ENCODE data around the gene CYSTM1.
A peak's percentile ranks its signal among the peaks of the same experiment; 100 is the strongest.

Gene CYSTM1, protein sequence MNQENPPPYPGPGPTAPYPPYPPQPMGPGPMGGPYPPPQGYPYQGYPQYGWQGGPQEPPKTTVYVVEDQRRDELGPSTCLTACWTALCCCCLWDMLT

DNA sequence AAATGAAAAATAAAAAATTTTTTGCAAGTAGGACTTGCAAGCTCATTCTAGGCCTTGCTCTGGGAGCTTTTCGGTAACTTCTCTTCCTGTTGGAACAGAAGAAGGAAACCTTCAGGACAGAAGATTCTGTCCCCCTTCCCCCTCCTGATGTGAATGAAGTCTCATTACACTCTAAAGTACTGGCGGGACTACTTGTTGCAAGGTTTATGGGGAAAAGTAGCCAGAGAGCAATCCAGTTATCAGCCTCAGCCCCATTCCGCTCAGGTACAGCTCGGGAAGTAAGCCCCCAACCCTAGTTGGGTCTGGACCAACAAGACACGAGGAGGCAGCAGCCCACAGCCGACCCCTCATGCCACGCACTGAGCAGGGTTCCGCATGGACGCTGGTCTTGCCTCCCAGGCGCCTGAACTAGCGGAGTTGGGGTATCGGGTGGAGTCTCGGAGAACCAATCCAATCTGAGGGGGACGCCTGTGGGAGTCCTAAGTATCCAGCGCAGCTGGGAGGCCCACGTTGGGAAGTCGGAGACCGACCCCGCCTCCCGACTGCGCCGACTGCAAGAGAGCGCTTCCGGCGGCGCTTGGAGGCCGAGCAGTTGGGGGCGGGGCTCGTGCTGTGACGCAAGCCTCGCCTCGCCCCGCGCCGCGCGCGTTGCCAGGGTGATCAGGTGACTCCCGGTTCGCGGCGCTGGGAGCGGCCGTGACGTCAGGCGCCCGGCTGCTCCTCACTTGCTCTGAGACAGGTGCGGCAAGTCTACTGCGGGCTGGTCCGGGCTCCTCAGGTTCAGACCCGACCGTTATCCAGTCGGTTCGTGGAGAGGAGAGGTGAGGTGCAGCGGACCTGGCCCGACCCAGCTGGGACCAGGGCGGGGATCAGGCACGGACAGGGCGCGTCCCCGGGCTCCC, at the start of gene CYSTM1:
CYSTM1 (plus strand) TSS at position 724 of the 902 bp plus-strand sequence. CDS start 19,278 bp downstream, outside the sequence.
- DNase-seq, result peak; percentile 96

DNA sequence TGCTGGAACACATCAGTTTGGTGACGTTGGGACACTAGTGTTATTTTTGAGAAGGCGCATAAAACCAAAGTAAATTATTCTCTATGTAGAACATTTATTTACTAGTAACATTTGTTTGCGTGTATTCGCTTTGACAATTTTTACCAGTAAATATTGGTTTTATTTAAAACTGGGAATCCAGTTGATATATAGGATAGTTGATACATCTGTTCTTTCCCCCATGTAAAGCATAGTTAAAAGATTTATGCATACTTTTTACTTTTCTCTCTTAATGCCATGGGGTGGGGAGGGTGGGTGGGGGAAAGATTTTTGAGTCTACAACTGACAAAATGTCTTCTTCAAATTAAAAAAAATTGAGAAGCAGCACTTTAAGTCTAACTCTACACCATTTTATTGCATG, 49.4 kb upstream of the CYSTM1 start, which contains the start of gene IGIP:
IGIP (plus strand) TSS at position 301 of the 400 bp plus-strand sequence. CDS start 2,540 bp downstream, outside the sequence.
- no peak for DNase-seq

DNA sequence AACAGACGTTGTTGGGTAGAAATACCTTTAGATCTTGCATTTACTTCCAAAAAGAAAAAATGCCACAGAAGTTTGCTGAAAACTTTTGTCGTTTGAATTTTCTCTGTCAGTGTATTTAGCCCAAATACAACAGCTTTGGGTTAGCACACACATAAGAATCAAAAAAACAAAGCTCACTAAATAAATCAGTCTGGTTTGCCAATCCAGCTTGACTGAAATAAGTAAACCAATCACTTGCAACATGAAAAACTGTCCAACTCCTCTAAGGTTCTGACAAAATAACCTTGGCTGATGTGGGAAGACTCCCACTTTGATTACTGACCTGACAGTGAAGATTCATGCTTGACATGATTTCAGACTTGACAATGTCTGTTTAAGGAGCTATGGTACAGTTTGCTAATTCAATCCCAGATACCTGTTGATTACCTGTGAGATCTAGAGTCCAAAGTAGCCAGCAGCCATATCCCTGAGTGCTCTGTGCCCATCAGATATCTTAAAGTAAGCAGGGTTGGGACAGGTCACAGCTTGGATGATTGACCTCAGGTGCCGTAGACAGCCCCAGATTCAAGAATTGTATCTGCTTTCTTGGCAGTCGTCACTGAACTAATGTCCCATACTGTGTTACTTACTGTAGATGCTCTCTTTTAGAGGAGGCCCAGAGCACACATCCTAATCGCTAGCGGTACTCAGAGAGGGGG, 48.5 kb upstream of the CYSTM1 start:
- DNase-seq, result no peak

DNA sequence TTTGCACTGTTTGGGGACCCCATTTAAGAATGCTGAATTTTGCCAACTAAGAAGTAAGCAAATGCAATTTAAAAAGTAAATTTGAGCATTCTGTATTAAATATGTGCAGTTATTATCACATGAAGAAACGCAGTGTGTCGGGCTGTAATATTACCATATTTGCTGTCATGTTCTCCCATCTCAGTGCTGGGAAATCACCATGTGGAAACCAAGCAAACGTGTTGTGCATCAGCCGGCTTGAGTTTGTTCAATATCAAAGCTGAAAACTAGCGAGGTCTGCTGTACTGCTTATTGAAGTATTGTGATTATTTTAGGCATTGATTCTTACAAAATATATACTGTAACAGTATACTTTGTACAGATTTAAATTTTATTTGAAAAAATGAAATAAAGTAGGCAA, 46.6 kb upstream of the CYSTM1 start:
- DNase-seq, result no peak

DNA sequence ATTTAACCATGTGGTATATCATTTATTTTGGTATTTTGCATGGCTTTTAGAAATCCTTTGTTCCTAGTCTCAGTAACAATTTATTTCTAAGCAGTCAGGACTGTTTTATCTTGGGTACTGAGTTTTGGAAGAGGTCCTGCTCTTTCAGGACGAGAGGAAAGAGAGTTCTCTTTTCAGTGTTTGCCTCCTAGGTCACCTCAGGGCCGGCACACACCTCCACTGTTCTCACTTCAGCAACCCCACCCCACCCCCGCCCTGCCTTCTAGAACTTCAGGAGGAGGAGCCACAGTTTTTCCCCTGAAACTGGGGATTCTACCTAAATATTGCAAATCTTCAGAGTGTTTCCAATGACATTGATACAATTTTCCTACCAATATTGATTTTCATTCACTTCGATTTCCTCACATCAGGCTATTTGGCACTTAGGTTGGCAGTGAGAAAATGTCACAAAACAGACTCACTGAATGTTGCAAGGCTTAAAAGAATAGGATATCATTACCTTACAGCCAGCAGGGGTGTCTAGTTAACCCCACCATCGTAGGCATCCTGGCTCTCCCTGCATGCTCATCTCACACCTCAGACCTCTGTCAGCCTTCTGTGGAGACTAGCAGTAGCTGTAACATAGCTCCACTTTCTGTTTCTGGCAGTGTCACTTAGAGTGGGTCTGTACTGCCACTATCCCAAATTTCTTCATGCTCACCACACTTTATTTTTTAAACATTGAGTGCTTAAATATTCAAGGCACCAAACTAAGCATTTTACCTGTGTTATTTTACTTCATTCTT, 43.8 kb upstream of the CYSTM1 start:
- DNase-seq, result no peak

DNA sequence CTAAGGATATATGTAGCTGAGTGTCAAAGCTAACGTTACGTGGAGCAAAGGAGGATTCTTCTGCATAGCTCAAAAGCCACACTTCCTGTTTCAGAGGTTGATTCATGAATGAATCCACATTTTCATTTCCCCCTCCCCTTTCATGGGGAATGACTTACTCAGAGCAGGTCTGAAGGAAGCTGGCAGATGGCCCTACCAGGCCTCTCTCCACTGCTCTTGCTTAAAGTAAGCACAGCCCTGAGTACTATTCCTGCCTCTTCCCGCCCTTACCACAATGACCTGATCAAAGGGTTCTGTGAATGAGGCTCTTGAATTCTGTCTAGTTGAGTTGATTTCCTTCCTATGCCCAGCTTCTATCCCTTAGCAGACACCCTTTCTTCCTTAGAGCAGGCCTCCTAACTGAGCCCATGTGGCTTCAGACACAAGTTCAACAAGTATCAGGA, 43.0 kb upstream of the CYSTM1 start:
- DNase-seq, result no peak

DNA sequence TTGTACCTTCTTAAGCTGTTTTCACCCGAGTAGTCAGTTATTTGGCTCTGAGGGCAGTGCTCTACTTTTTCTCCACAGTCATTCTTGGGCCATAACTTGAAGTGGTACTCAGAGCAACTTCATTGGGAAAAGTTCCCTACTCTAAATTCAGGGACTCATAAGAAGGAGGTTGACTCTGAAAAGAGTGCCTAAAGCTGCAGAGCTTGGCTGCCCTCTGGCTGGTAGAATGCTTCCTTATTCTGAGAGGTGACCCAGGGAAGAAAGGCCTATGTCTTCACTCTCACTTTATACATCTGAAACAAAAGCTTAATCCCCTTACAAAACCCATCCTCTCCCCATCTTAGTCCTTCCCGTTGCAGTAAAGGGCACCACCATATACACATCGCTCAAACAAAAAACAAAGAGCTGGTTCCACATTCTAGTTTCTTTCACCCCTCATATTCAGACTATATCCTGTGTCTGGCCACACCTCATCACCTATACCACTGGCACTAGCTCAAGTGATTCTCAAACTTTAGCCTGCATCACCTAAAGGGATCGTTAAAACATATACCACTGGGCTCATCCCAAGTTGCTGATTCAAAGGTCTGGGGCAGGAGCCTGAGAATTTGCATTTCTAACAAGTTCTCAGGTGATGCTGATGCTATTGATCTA, 41.3 kb upstream of the CYSTM1 start:
- DNase-seq, result no peak

DNA sequence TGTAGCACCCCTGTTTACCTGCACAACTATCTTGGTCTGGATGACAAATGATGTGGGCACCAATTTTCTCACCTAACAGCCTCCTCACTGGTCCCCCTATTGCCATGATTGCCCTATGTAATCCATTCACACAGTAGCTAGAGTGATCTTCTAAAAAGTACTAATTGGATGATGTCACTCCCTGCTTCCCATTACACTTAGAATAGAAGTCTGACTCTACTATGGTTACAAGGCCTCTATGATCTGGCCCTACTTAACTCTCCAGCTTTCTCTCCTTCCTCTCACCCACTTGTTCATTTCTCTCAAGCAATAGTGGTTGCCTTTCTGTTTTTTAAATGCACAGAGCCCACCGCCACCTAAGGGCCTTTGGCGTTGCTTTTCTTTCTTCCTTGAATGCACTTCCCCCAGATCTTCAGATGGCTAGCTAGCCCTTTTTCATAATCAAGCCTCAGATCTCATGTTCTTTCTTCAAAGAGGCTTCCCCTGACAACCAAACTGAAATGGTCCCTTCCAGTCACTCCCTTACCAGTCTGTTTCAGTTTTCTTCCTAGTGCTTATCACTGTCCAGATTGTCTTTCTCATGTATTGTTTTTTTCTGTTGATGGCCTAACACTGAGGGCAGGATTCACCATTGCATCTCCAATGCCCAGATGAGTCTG, 40.6 kb upstream of the CYSTM1 start:
- DNase-seq, result no peak

DNA sequence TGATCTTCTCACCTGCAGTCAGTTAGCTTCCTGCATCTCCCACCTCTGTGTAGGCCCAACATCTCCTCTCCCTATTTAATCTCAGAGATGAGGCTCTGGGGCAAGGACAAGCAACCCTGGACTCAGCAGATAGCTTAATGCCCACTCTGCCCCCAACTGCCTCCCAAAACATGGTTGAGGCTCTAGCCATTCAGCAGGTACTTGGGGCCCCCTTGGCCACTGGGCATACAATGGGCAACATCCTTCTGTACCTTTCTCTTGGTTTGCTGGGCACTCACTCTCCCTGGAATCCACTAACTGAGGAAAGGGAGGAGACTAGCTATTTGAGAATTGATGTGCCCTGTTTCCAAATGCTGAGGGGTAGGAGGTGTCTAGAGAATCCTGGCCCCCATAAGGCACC, 39.9 kb upstream of the CYSTM1 start:
- no peak for DNase-seq

DNA sequence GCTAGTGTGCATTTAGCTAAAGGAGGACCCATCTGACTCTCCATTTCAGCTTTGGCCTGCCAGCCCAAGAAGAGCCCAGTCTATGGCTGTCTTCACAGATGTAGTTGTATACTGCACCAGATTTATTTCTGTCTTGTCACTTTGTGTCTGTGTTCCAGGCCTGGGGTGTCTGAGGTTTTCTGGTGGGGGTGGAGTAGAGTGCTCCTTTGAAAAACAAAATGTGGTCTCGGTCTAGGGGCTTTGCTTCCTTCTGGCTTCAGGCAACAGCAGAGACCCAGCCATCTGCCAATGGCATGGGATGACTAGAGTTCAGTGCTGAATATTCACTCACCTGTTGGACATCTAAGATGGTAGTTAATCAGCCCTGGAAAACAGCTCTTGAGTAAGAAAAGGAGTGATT, 38.4 kb upstream of the CYSTM1 start:
- DNase-seq, result no peak

DNA sequence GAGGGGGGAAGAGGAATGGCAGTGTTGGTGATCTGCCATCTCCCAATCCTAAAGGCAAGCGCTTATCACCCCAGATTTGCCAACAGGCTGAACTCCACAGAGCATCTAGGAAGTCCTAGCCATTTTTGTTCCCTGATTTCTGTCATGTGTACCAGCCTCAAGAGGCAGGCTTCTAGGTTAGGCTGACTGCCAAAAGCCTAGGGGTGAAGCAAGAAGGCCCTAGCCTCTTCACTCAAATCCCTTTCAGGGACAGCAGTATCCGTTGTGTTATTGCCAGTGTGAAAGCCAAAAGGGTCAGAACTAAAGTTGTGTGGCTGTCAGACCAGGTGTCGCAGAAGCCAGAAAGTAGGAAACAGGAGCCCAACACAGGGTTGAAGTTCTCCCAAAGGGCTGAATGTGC, 34.6 kb upstream of the CYSTM1 start:
- no peak for DNase-seq

DNA sequence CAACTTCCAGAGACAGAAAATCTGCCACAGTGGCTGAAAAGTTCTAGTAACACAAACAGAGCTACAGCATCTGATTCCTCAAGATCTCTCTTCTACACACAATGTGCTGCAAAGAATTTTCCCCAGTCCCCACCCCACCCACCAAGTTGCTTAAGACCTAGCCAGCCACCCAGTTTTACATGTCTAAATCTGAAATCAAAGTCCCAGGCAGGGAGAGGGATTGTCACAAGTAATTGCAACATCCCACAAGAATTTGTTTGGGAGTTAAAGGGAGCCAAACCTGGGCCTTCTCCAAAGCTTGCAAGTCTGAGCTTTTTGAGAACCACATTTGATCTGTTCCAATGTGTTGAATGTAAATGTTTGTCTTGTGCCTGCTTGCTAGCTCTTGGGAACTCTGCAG, 33.7 kb upstream of the CYSTM1 start:
- no peak for DNase-seq

DNA sequence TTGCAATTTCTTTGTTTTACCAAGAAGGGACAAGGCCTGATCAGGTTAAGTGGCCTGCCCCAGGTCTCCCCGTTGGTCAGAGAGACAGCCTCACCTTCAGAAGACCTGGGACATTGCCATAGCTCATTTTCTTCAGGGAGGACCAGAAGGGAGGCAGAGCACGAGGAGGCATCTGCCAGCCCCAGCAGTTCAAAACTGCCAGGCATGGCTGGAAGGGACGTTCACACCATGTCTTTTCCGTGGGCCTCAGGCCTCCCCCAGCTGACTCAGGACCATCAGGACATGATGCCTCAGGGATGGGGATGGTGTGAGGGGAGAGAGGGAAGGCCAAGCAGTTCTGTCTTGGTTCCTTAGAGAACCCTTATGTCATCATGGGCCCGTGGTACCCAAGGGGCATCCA, 32.7 kb upstream of the CYSTM1 start:
- no peak for DNase-seq

DNA sequence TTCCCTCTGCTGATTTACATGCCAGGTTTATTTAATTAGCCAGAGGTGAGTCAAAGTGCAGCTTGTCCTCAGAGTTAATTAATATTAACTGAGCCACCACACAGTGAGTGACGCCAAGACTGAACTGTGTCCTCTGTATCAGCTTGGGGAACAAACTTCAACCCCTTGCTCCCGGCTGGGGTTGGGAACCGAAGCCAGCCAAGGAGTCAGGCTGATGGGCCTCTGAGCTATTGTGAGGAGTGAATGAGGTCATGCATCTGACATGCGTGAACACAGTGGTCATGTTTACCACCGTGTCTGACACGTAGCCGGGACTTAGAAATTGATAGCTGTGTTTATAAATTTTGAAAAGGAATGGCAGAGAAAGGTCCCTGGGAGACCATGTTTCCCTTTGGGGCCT, 32.1 kb upstream of the CYSTM1 start:
- no peak for DNase-seq

DNA sequence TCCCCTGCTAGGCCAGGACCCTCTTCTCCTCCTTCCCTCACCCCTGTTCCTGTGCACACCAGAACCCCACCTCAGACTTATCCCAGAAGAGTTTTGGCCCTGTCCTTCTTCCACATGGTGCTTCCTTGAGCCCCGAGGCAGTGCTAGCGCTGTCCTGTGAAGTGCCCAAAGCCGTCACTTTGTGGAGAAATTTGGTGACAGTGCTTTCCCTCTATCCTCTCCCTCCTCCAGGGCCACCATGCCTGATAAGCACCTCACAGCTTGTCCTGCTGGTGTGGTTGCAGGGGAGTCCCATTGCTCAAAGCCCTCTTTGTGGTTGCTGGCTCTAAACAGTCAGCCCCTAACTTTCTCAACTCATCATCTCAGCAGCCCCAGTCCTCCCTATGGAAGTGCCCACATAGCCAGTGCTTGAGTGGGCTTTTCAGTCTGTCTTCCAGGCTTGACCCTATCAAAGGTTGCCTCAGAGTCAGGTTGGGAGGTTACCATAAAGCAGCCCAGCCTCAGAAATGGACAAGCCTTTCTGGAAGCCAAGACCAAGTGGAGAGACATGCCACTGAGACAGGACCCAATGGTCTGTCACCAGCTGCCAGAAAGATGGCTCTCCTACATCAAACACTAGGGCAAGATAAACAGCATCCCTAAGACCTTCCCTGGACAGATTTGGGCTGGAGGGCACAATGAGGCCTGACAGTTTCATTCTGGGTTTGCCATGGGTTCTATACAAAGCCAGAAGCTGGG, 31.3 kb upstream of the CYSTM1 start:
- DNase-seq, result no peak

DNA sequence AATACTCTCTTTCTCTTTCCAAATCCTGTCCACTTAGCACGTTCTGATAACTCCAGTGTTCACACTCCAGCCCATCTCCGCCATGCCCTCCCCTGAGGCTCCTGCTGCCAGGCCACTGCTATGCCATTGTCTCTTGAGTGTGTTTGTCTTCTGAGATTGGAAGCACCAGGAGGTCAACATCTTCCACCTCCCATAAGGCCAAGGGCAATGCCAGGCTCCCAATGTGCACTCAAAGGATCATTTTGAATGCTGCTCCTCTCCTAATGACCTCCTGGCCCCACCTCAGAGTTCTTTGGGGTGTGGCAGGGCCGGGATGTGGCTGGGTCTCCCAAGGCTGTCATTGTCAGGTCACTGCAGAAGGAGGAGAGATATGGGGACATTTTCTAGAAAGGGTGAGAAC, 29.7 kb upstream of the CYSTM1 start:
- DNase-seq, result no peak

DNA sequence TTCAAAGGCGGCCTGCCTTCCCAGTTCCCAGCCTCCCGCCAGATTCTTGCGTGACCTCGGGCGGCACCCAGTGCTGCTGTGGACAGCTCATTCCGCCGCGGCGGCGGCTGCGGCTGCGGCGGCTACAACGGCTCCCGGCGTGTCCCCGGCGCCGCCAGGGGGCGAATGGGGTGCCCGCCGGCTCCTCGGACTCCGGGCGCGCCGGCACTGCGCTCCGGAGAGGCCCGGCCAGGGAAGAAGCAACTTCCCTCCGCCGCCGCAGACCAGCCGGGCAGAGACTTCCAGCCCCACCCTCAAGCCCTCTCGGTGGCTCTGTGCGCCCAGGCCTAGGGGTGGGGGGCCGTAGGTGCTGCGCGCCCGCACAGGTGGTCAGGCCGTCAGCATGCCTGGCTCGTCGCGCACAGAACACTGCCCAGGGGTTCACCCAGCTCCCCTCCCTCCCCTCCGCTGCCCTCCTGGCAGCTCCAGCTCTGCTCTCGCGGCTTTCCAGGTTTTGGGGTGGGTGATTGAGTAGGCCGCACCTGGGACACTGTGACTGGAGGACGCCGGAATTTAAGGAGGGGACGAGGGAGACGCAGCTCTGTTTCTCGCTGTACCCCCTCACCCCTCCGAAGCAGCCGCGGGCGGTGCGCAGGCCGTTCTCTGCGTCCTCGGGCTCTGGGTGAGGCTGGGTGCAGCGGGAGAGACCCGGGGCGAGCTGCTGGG, 29.0 kb upstream of the CYSTM1 start:
- peak; percentile 55 for DNase-seq

DNA sequence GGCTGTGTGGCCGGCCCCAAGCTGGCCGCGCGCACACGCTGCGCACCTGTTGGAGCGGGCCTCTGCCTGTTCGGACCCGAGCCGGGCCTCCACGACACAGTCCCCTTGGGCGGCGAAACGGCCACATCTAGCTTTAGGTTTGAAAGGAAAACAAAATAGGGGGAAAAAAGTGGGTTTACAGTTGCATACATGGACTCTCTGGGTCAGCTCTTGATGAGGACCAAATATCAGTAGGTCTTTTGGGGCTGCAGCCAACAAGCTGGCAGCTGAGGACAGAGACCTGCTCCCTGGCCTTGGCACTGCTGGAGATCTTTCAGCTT, 28.5 kb upstream of the CYSTM1 start:
- no peak for DNase-seq

DNA sequence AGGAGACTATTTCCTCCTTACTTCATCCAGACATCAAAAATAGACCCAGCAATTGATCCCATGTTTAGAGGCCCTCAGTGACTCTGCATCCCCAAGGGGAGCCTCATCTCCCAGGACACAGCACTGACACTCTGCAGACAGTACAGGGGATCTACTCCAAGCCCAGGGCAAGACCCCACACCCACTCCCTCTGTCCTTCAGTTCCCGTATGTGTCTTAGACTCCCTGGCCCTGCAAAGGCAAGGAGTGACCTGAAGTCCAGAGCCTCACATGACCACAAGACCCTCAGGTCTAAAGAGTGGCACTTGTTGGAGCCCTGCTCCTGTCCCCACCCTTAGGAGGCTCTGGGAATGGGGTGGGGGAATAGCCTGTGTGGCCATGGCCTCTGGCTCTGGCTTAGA, 27.5 kb upstream of the CYSTM1 start:
- DNase-seq, result no peak

DNA sequence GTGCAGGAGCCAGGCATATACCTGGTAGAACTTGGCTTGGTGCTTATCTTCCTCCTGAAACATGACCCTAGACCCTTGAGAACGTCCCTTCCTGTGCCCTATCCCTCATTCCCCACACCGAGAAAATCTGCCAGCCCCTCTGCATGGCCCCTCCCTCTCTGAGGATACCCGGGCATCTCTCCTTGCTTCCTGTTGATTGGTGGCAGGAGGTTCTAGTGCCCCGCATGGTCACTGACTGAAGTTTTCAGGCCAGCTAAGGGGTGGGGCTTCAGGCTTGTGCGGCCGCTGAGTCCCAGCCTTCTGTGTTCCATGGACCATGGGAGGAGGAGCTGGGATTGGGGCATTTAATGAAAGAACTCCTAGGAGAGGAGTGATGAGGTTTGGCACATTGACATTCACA, 26.5 kb upstream of the CYSTM1 start:
- DNase-seq, result no peak

DNA sequence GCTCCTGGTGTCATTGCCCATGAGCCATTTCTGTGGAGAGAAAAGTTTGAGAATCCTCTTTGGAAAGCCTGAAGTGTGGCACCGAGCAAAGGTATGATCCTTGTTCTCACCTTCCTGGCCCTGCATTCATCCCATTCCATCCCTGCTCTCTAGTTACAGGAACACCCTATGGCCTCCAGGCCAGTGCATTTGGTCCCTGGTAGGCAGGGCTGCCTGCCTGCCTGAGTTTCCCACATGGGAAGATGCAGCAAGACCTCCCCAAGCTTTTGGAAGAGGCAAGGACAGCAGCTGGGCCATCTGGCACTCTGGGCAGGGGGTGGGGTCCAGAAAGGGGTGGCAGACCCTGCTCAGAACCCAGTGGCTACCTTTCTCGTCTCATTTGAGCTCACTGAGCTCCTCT, 24.8 kb upstream of the CYSTM1 start:
- DNase-seq, result no peak
